Raji (cell line): Measurements from ENCODE around the gene LRCH4.

ENCODE experiments used
- POLR2A ChIP-seq: IDR thresholded peaks from 2 replicates; pipeline ENCODE4 v1.6.1; 2011; ENCODE audit warnings: low read depth, low read length, control low read depth; ENCODE audit not compliant: insufficient read depth

Gene LRCH4

GRCh38 chr7:100567751-100568175 lies 18.2 kb downstream of the LRCH4 start:
- no peak for TF ChIP-seq POLR2A

- TF ChIP-seq POLR2A = no peak
Measured at GRCh38 chr7:100567031-100567730, 18.7 kb downstream of the LRCH4 start.

- TF ChIP-seq POLR2A = no peak
Measured at GRCh38 chr7:100566018-100566531, 19.9 kb downstream of the LRCH4 start.

GRCh38 chr7:100565133-100565571 lies 20.8 kb downstream of the LRCH4 start:
- TF ChIP-seq POLR2A = no peak

GRCh38 chr7:100563809-100564400 lies 22.0 kb downstream of the LRCH4 start:
- TF ChIP-seq POLR2A = no peak

GRCh38 chr7:100563100-100563564 lies 22.8 kb downstream of the LRCH4 start:
- no peak for TF ChIP-seq POLR2A

GRCh38 chr7:100562195-100563099 lies 23.5 kb downstream of the LRCH4 start:
- no peak for TF ChIP-seq POLR2A

GRCh38 chr7:100561491-100562194 lies 24.3 kb downstream of the LRCH4 start:
- no peak for TF ChIP-seq POLR2A

GRCh38 chr7:100559127-100559526 lies 26.8 kb downstream of the LRCH4 start:
- no peak for TF ChIP-seq POLR2A

- TF ChIP-seq POLR2A = no peak
Measured at GRCh38 chr7:100556541-100556940, 29.4 kb downstream of the LRCH4 start.

- no peak for TF ChIP-seq POLR2A
Measured at GRCh38 chr7:100555701-100556100, 30.2 kb downstream of the LRCH4 start.

GRCh38 chr7:100553032-100553431 lies 32.9 kb downstream of the LRCH4 start:
- no peak for TF ChIP-seq POLR2A

GRCh38 chr7:100552532-100552931 lies 33.4 kb downstream of the LRCH4 start:
- TF ChIP-seq POLR2A = no peak

- no peak for TF ChIP-seq POLR2A
Measured at GRCh38 chr7:100547872-100548271, 38.1 kb downstream of the LRCH4 start.
